ENCODE measurements around the gene ITPKA.

ITPKA gene

GRCh38 chr15:41510728-41511127, 17.1 kb downstream of the ITPKA start:
- no peak for DNase-seq (ENCODE audit: low read depth, low spot score)

GRCh38 chr15:41511331-41511898, 17.7 kb downstream of the ITPKA start:
- no peak for DNase-seq (ENCODE audit: low read depth, low spot score)

GRCh38 chr15:41511899-41512369, 18.3 kb downstream of the ITPKA start:
- DNase-seq (ENCODE audit: low read depth, low spot score), result no peak

- no peak for DNase-seq (ENCODE audit: low read depth, low spot score)
These were observed 18.9 kb downstream of the ITPKA start for GRCh38 chr15:41512512-41512939.

- no peak for DNase-seq (ENCODE audit: low read depth, low spot score)
These were observed 19.3 kb downstream of the ITPKA start for GRCh38 chr15:41512940-41513505.

GRCh38 chr15:41513506-41514227, 20.0 kb downstream of the ITPKA start, which contains the start of gene LTK:
LTK (minus strand) TSS chr15:41513827; CDS start chr15:41513709, 118 bp downstream.
- no peak for DNase-seq (ENCODE audit: low read depth, low spot score)

GRCh38 chr15:41517895-41518449, 24.3 kb downstream of the ITPKA start:
- DNase-seq (ENCODE audit: low read depth, low spot score), result no peak

- no peak for DNase-seq (ENCODE audit: low read depth, low spot score)
These were observed 27.0 kb downstream of the ITPKA start for GRCh38 chr15:41520636-41521035.

GRCh38 chr15:41521614-41522013, 27.9 kb downstream of the ITPKA start:
- DNase-seq (ENCODE audit: low read depth, low spot score), result no peak

GRCh38 chr15:41523097-41523496, 29.4 kb downstream of the ITPKA start:
- no peak for DNase-seq (ENCODE audit: low read depth, low spot score)

- DNase-seq (ENCODE audit: low read depth, low spot score), result no peak
These were observed 36.8 kb downstream of the ITPKA start for GRCh38 chr15:41530363-41530956.

GRCh38 chr15:41535544-41535943, 41.9 kb downstream of the ITPKA start:
- no peak for DNase-seq (ENCODE audit: low read depth, low spot score)

GRCh38 chr15:41536866-41537265, 43.2 kb downstream of the ITPKA start:
- DNase-seq (ENCODE audit: low read depth, low spot score), result no peak

- DNase-seq (ENCODE audit: low read depth, low spot score), result no peak
These were observed 49.8 kb downstream of the ITPKA start for GRCh38 chr15:41543521-41543870.

GRCh38 chr15:41544650-41545015, 51.0 kb downstream of the ITPKA start:
- DNase-seq (ENCODE audit: low read depth, low spot score), result no peak

GRCh38 chr15:41545218-41545617, 51.5 kb downstream of the ITPKA start:
- DNase-seq (ENCODE audit: low read depth, low spot score), result no peak

- DNase-seq (ENCODE audit: low read depth, low spot score), result no peak
These were observed 53.4 kb downstream of the ITPKA start for GRCh38 chr15:41546851-41547786.

GRCh38 chr15:41550066-41550775, 56.5 kb downstream of the ITPKA start:
- DNase-seq (ENCODE audit: low read depth, low spot score), result no peak

All from activated CD4-positive, CD25-positive, alpha-beta regulatory T cell treated with anti-CD3 and anti-CD28 coated beads, Interleukin-2, amount 50 U/mL, for 16 hours (primary cell).